Fibroblast of skin of back (primary cell): ENCODE measurements around the gene LRFN2.
A peak's percentile ranks its signal among the peaks of the same experiment; 100 is the strongest.

Source experiments
- DNase-seq: peaks from one replicate; pipeline ENCODE4 v3.0.0-alpha.2; 2013

The LRFN2 gene

DNA sequence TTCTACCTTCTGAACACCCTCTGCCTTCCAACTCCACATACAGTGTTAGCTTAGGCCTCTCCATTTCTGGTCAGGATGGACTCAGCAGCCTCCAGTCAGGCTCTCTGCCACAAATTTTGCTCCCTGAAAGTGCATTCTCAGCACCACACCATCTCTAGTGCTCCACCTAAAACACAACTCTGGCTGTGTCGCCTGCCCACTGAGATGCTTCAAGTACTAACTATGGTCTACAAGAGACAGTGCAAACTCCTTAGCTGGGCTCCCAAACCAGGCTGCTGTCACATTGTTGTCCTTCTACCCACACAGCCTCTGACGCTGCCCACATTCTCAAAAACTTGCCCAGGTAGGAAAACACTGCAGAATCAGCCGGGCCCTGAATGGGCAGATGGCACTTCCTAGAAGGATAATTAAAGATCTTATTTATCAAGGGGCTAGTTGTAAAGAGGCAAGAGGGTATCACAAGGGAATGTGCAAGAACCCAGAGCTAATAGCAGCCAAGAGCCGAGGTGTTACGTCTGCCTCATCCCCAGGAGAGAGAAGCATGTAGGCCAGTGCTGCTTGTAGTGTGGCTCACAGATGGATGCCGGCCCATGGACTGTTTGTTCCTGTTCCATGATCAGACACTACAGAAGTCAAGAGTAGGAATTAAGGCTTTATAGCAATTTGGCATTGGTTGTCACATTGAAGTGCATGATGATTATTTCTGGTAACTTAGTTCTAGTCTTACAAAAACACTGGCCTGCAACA lies 189.7 kb downstream of the LRFN2 start:
- DNase-seq, result no peak

DNA sequence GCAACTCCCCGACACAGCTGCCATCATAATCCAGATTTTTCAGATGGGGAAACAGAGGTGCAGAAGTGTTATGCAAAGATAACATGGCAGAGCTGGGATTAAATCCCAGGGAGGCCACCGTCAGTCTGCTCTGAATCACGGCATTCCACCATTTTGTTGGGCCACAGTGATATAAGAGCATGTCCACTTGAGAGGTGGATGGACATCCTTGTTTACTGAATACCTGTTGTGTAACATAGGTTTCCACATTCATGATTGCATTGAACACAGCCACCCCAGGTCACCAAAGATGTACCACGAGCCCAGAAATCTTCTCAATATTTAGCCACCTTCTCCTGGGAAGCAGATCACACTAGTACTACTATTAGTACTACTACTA lies 191.5 kb downstream of the LRFN2 start:
- no peak for DNase-seq

DNA sequence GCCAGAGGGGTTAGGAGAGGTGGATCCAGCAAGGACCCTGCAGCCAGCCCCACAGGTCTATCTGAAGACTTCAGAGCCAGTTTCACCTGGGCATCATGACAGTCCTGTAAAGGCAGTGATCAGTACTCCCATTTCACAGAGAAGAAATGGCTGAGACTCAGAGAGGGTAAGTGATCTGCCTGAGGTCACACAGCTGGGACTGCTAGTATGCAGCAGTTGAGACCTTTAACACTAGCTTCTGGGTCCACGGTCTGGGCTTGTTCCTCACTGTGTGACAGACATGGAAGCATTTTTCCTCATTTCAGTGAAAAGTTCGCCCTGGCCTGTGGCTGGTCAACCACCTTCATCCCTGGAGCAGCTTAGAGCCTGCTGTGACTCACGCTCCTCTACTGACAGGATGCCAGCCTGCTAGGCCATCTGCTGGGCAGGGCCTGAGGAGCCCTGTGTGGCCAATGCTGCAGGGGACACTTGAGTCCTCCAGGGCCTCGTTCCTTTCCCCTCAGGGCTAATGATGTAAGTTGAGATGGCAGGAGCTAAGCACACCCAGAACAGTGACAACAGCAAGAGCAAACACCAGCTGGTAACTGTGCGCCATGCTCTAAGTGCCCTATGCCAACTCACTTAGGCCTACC lies 192.0 kb downstream of the LRFN2 start:
- DNase-seq, result peak; percentile 9

DNA sequence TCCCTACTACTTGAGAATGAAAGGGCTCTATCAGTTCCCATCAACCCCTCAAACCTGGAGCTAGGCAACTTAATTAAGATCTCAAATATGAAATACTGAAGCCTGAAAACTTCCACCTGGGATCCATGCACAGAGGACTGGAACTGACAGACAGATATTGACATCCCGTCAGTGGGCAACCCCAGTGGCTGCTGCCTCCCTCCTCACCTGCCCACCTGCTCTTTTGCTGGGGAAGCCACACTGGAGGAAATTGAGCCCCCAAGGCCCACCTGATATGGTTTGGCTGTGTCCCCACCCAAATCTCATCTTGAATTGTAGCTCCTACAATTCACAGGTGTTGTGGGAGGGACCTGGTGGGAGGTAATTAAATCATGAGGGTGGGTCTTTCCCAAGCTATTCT lies 192.8 kb downstream of the LRFN2 start:
- DNase-seq, result no peak

DNA sequence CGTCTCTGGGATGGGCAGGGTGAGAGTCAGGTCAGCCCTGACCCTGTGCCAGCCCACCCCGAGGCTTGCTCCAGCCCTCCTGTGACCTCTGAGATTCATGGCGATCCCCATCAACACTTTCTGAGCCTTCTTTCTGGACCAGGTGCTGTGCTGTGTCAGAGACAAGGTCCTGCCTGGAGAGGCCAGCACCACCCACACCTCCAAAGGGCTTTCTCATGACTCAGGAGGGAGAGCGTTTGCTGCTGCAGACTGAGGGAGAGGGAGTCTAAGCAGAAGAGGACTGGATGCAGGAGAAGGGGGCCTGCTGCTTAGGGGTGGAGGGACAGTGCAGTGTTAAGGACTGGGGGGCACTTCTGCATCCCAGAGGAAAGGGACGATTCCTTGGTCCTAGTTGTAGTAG lies 193.5 kb downstream of the LRFN2 start:
- no peak for DNase-seq

DNA sequence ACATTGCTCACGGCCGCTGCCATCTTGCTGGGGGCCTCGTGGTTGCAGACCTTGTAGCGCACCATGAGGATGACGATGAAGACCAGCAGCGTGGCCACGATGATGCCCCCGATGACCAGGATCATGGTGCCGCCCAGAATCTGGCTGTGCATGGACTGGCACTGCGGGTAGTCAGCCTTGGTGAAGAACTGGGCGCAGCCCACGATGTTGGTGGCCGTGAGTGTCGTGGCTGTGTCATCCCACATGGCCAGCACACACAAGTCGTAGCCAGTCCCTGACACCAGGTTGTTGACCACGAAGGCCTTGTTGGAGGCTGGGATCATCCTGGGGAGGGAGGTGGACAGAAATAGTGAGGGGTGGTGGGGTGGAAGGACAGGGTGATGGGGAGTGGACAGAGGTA lies 194.6 kb downstream of the LRFN2 start:
- DNase-seq, result no peak

DNA sequence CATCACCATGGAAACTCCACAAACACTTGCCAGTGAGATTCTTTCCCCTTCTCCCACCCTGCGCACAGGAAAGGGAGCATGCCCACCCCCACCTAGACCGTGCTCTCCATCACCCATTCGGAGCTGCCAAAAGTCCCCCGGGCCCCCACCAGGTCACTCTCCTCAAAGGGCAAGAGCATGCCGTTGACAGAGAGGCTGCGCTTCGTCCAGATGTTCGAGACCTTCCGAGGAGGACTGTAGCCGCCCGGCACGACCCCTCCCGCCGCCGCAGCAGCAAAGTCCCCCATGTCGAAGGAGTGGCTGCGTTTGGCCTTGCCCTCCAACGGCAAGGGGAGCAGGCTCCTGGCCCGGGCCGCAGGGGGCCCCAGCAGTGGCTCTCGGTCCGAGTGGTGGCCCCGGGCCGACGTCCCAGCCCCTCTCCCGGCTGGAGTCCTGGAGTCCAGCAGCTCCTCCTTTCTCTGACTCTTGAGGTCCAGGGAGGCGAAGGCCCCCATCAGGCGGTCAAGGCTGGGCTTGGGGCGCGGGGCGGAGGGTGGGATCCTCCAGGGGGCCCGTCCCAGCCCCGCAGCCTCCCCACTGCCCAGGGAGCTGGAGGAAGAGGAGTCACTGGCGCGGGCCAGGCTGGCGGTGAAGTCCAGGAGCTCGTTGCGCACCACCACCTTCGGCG lies 195.2 kb downstream of the LRFN2 start:
- DNase-seq, result no peak

DNA sequence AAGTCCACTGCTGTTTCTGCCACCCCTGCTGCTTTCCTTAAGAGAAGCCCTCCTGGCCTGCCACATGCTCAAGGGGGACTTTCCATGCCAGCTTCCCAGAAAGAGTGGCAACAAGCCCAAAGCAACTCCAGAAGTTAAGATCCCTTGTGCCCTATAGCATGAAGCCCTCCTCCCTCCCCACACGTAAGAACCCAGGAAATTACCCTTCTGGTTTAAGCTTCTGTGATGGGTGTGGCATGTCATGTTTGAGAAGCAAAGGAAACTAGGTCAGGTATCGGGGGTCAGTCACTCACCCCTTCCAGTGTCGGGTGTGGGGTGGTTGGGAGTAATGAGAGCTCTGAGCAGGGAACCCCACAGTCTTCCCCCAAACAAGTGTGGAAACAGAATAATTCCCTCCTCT lies 196.1 kb downstream of the LRFN2 start:
- no peak for DNase-seq

DNA sequence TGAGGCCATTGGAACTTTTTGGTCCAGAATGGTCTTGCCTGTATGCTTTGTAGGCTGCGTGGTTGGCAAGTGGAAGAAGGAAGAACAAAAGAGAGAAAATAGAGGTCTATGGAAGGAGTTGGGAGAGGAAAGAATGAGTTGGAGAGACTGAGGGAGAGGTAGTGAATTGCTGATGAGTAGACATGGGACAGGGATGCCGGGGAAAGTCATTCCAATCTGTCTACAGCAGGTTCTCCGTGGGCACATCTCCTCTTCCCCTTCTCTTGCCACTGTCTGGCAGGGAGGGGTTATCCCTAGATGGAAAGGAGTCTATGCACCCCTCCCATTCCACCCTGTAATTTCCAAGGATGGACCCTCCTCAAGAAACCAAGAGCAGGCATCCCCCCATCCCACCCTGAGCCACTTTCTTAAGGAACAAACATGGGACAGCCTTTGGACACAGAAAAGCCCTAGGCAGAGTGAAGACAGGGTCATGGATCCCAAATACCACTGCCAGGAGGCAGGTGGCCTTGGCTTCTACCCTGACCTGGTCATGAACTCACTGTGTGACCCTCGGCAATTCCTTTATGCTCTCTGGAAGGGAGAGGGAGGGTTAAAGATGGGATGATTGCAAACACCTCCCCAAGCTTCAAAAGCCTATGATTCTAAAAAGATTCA lies 196.9 kb downstream of the LRFN2 start:
- DNase-seq, result no peak

DNA sequence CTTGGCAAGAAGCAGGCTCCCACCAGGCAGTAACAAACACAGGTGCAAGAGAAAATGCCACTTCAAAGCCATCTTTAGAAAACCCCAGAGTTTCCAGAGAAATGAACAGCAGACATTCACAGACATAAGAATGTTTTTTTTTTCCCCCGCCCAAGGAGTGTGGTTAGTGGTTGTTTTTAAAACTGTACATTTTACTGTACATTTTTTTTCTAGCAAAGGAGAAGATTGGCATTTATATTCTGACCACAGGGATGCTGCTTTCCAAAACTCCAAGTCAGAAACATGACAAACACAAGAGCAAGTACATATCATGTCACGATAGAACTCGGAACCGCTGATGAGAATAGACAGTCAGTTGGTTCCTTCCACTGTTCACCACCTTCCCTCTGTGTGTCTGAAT lies 197.9 kb downstream of the LRFN2 start:
- peak; percentile 26 for DNase-seq

DNA sequence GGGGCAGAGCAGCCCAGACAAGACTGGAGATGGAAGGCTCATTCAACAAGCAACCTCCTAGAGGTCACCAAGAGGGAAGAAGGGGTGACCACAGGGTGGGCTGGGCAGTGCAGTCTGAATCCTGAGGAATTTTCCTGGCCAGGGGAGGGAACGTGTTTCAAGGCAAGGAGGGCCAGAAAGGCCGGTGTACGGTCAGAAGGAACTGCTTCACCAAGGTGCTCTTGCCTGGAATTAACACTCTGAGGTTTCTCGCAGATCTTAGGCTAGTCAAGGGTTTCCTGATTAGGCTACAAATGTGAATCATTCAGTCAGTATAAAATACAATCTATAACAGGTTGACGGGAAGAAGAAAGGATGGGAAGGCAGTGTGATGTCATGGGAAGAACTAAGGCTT lies 199.3 kb downstream of the LRFN2 start:
- DNase-seq, result no peak

DNA sequence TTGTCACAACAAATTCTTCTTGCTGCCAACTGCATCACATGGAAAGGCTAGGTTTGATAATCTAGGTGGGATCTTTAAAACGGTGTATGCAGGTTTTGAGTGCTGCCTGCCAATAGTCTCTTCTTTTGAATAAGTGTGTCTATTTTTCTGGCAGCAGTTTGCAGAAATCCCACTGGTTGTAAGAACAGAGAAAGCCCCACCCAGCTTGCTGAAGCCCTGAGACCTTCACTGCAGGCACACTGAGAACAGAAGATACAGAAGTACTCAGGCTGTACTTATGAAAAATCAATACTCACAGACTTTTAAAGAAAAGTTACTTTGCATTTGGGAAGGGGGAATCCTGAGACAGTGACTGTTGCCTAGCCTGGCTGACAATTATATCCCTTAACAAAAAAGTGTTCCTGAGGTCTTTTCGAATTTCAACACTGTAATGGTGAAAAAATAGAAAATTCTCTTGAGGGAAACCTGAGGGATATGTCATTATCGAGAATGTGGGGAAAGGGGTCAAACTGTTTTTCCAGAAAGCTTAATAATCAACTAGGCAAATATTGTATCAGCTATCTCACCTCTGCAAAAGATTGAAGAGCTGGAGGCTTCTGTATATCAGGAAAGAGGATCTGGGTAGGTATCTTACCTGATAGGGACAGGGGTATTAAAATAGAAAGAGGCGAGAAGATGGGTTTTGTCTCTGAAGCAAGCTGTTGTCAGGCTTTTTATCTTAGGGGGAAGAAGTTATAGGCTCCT lies 199.9 kb downstream of the LRFN2 start:
- DNase-seq, result no peak

DNA sequence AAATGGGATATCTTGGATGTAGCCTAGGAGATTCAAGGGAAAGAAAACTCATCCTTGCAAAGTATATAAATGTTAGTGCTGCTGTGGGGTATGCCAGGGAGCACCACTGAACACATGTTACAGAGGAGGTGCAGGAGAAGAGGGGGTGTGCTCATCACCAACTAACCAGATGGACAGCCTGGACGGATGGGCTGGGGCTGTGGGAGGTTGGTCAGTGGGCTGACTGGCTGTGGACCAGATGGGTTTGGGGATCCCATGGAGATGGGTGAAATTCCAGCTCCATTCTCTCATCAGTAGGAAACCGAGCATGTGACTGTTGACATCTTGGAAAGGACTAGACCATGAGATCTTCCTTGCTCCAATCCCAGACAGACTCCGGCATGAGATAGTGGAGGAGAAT lies 201.0 kb downstream of the LRFN2 start:
- DNase-seq, result no peak

DNA sequence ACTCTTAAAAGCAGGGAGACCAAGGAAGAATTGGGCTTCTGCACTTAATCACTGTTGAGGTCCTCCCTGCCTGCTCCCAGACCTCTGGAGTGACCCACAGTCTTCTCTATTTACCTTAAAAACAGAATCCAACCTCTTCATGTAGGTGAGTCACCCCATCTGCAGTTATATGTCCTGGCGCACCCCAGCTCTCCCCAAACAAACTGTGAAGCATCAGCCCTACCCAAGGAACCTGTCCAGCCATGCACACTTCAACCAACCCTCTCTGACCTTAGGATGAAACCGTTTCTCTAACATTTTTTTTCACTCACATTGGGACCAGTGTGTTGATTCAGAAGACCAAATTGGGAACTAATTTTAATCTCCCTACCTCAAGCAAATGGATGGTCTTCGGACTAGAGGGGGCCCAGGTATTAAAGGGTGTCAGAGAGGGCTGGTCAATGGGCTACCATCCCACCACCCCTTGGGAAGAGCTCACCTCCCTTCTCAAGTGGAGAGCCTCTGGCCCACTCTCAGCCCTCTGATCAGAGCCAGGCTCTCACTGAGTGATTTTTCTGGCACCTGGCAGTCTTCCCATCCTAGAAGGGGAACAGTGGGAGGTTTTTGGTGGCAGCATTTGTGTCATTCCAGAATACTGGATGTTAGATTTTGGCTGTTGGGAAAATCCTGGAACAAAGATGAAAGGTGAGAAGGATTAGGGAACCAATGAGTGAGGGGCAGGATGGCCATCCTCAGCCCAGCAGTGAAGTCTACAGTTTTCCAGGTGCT lies 203.6 kb downstream of the LRFN2 start:
- no peak for DNase-seq

DNA sequence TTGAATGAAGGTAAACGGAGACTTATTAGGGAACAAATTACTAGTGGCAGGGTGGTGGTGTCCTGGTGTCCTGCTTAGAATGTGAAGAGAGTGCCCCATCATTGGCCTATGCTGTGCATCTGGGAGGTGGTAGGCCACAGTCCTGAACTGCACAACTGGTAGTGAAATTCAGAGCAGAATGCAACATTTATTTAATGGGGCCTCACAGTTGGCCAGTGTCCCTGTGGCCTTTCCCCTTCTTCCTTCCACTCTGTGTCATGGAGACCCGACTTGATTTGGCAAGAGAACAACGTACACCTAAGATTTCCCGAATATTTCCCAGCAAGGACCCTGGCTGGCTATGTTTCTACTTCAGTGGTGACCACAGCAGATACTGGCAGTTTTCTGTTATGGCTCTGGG lies 206.9 kb downstream of the LRFN2 start:
- DNase-seq, result no peak

DNA sequence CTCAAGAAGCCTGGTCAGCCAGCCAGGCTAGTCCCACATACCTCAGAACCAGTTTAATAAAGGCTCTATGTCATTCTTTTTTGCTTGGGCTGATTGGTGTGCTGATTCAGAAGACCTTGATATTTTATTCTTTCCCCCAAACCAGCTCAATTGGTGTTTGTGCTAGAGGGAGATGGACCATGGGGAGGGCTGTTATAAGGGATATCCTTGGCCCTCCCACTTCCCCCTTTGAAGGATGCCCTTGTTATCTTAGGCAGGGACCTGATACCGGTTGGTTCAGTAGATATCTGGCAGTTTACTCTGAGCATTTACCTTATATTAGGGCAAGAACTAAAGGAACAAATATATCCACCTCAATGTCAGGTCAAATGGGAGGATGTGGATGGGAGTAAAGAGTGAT lies 207.4 kb downstream of the LRFN2 start:
- no peak for DNase-seq

DNA sequence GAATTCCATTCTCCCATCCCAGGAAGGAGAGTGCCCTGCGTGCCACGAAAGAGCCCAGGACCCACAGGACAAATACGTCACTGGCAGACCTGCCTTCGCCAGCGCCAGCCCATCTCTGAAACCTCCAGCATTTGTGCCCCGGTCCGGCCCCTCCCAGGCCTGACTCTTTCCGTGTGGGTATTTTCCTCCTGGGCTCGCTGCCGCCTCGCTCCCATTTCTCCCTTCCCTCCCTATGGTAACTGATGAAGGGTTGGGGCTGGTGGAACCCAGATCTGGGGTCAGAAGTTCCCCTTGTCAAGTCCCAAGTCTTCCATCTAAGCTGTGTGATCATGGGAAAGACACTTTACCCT lies 208.5 kb downstream of the LRFN2 start:
- DNase-seq, result no peak

DNA sequence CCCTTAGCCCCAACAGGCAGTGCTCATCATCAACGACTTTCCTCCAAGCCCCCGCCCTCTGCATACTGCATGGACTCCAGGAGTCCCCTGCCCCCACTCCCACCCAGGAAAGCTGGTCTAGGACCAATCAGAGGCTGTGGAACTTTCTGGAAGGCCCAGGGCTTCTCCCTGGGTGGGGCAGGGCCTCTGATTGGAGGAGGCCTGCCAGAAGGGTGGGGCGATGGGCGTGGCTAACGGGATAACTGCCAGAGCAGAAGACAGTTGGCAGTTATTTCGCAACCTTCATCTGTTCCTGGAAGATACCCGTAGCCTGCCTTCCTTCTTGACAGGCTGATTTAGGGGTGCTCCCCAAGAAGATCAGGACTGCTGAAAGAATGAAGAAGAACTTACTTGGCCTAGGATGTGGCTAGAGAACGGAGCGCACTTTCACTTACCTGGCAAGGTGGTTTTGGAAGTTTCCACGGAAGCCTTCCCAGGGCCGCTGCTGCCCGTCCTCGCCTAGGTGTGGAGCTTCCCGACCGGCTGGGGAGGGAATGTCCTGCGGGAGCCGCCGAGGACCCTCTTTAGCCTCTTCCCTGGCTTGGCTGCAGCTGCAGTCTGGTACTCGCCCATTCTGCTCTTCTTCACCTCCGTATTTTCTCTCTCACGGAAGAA lies 209.0 kb downstream of the LRFN2 start:
- no peak for DNase-seq

DNA sequence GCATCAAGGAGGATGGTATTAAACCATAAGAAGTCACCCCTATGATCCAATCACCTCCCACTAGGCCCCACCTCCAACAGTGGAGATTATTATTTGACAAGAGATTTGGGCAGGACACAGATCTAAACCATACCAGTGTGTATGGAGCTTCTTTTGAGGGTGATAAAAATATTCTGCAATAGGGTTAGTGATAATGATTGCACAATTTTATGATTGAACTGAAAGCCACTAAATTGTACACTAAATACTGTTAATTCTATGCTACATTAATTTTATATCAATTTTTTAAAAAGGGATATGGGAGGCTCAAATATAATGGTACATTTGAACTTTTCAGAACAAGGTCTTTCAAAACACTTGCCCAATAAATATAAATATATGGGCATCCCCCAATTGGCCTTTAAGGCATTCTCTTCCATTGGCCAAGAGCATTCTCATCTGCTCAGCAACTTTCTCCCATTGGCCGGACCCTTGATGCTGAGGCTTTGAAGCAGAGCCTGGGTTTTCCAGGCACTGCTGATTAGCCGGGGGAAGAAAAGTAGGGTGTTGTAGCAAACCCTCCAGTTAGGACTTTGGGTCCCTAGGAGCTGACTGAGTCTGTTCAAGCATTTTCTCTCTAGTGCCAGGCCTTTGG lies 209.9 kb downstream of the LRFN2 start:
- DNase-seq, result no peak

DNA sequence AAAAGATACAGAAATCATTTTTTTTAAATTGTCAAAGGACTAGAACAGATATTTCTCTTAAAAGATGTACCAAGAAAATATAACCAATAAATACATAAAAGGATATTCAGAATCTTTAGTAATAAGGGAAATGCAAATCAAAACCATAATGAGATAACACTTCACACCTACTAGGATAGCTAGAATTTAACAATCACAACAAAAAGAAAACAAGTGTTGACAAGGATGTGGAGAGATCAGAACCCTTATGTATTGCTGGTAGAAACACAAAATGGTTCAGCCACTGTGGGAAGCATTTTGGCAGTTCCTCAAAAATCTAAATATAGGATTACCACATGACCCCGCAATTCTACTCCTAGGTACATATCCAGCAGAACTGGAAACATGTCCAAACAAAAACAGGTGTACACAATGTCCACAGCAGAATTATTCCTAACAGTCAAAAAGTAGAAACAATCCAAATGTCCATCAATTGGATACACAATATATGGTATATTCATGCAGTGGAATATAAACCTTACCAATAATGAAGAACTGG lies 211.0 kb downstream of the LRFN2 start:
- DNase-seq, result no peak

DNA sequence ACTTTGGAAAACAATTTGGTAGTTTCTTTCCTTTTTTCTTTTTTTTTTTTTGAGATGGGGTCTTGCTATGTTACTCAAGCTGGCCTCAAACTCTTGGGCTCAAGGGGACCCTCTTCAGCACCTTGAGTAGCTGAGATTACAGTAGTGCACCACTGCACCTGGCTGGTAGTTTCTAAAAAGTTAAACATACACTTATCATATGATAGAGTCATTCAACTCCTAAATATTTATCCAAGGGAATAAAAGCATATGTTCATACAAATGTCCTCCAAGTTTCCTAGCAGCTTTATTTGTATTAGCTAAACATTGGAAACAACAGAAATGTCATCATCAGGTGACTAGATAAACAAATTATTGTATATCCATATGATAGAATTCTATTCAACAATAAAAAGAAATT lies 213.9 kb downstream of the LRFN2 start:
- DNase-seq, result no peak
